Measurements from ENCODE around the gene FAM110D.

- TF ChIP-seq CTCF (IDR thresholded peaks at IDR 0.05) = no peak
- no peak for TF ChIP-seq NFIC (IDR thresholded peaks at IDR 0.05; ENCODE audit: borderline replicate concordance)
- TF ChIP-seq POLR2AphosphoS5 (IDR thresholded peaks at IDR 0.05; ENCODE audit: low read depth, low read length) = no peak
- no peak for TF ChIP-seq ELF1 (IDR thresholded peaks at IDR 0.05)
- no peak for TF ChIP-seq EP300 (IDR thresholded peaks at IDR 0.05; ENCODE audit: borderline replicate concordance in 1 of 2, low read depth in 1 of 2, low read length in 1 of 2)
- no peak for TF ChIP-seq SMC3 (IDR thresholded peaks at IDR 0.05; ENCODE audit: low read depth, low read length)
- no peak for TF ChIP-seq USF1 (IDR thresholded peaks at IDR 0.05; ENCODE audit: borderline replicate concordance, low read depth)
- no peak for TF ChIP-seq EZH2phosphoT487 (IDR thresholded peaks at IDR 0.05; ENCODE audit: borderline replicate concordance, low read depth)
- no peak for TF ChIP-seq NRF1 (IDR thresholded peaks at IDR 0.05; ENCODE audit: low read depth, low read length)
- TF ChIP-seq REST (IDR thresholded peaks at IDR 0.05; ENCODE audit: low read depth, low read length) = no peak
- no peak for TF ChIP-seq RCOR1 (IDR thresholded peaks at IDR 0.05; ENCODE audit: low read length)
Measured at GRCh38 chr1:26158908-26159742, at the start of gene FAM110D.
